ENCODE data around the gene ADARB2.
"Not testable (repeated sequence)": the region's sequence is repeated elsewhere in the genome, so short reads cannot be mapped to it uniquely, and the experiment has no call there.

The ADARB2 gene

GRCh38 chr10:1538121-1538520 lies 199.2 kb downstream of the ADARB2 start:
- Histone ChIP-seq H3K9me2 (replicated peaks; ENCODE audit: control insufficient read depth, low read length) (no peaks in the 10 kb centered on the region), H3K27me3 (ENCODE audit: control insufficient read depth, low read length) (no peaks in the 10 kb centered on the region), H3K27ac (ENCODE audit: low read depth, low read length) (no peak overlapping the region), H3K9me3 (ENCODE audit: control insufficient read depth, insufficient read depth, low read length) (no peaks in the 10 kb centered on the region), H3K4me1 (ENCODE audit: control insufficient read depth, low read length) (peaks cover 18% of the 10 kb centered on the region), H3K79me2 (ENCODE audit: control insufficient read depth, low read length) (no peaks in the 10 kb centered on the region), H3K4me3 (ENCODE audit: low read length) (no peak overlapping the region), H3K4me2 (ENCODE audit: low read length) (no peak overlapping the region), H4K20me1 (ENCODE audit: control insufficient read depth, insufficient read depth, low read depth, low read length) (no peaks in the 10 kb centered on the region), H3F3A (ENCODE audit: control insufficient read depth, insufficient read depth) (peaks cover 4% of the 10 kb centered on the region; the same call in 1 of the 2 replicates), H3K36me3 (ENCODE audit: control insufficient read depth, low read length) (no peaks in the 10 kb centered on the region)
- TF ChIP-seq EZH2phosphoT487 (IDR thresholded peaks at IDR 0.05; ENCODE audit: borderline replicate concordance, low read length): no peak
- no peak for TF ChIP-seq CTCF (IDR thresholded peaks at IDR 0.05; ENCODE audit: low read depth, low read length, poor library complexity, severe bottlenecking)

GRCh38 chr10:1537449-1537848 lies 199.9 kb downstream of the ADARB2 start:
- not testable (repeated sequence) for H3K36me3 ChIP-seq (ENCODE audit: control insufficient read depth, low read length); H3K27me3 ChIP-seq (ENCODE audit: control insufficient read depth, low read length); H4K20me1 ChIP-seq (ENCODE audit: control insufficient read depth, insufficient read depth, low read depth, low read length); H3K79me2 ChIP-seq (ENCODE audit: control insufficient read depth, low read length); H3K4me2 ChIP-seq (ENCODE audit: low read length); H3K4me3 ChIP-seq (ENCODE audit: low read length); H3K27ac ChIP-seq (ENCODE audit: low read depth, low read length); H3F3A ChIP-seq (ENCODE audit: control insufficient read depth, insufficient read depth); H3K9me3 ChIP-seq (ENCODE audit: control insufficient read depth, insufficient read depth, low read length); H3K9me2 ChIP-seq (replicated peaks; ENCODE audit: control insufficient read depth, low read length)
- H3K4me1 ChIP-seq (ENCODE audit: control insufficient read depth, low read length): peaks cover 18% of the 10 kb centered on the region

GRCh38 chr10:1536341-1536740 lies 201.0 kb downstream of the ADARB2 start:
- H3K4me1 ChIP-seq (ENCODE audit: control insufficient read depth, low read length): peaks cover 18% of the 10 kb centered on the region
- H3K4me3 ChIP-seq (ENCODE audit: low read length): no peak overlapping the region
- H3K9me2 ChIP-seq (replicated peaks; ENCODE audit: control insufficient read depth, low read length): no peaks in the 10 kb centered on the region
- H3K9me3 ChIP-seq (ENCODE audit: control insufficient read depth, insufficient read depth, low read length): no peaks in the 10 kb centered on the region
- H3K27me3 ChIP-seq (ENCODE audit: control insufficient read depth, low read length): no peaks in the 10 kb centered on the region
- no peaks in the 10 kb centered on the region for H4K20me1 ChIP-seq (ENCODE audit: control insufficient read depth, insufficient read depth, low read depth, low read length)
- H3K27ac ChIP-seq (ENCODE audit: low read depth, low read length): no peak overlapping the region
- H3K4me2 ChIP-seq (ENCODE audit: low read length): no peak overlapping the region
- no peak for TF ChIP-seq EZH2phosphoT487 (IDR thresholded peaks at IDR 0.05; ENCODE audit: borderline replicate concordance, low read length)
- no peak for TF ChIP-seq CTCF (IDR thresholded peaks at IDR 0.05; ENCODE audit: low read depth, low read length, poor library complexity, severe bottlenecking)
- peaks cover 4% of the 10 kb centered on the region; the same call in 1 of the 2 replicates for H3F3A ChIP-seq (ENCODE audit: control insufficient read depth, insufficient read depth)
- H3K36me3 ChIP-seq (ENCODE audit: control insufficient read depth, low read length): no peaks in the 10 kb centered on the region
- no peaks in the 10 kb centered on the region for H3K79me2 ChIP-seq (ENCODE audit: control insufficient read depth, low read length)

GRCh38 chr10:1535301-1535965 lies 201.9 kb downstream of the ADARB2 start:
- H3K79me2 ChIP-seq (ENCODE audit: control insufficient read depth, low read length): no peaks in the 10 kb centered on the region
- H3K9me3 ChIP-seq (ENCODE audit: control insufficient read depth, insufficient read depth, low read length): no peaks in the 10 kb centered on the region
- TF ChIP-seq CTCF (IDR thresholded peaks at IDR 0.05; ENCODE audit: low read depth, low read length, poor library complexity, severe bottlenecking): no peak
- H3K9me2 ChIP-seq (replicated peaks; ENCODE audit: control insufficient read depth, low read length): no peaks in the 10 kb centered on the region
- peaks cover 4% of the 10 kb centered on the region; the same call in 1 of the 2 replicates for H3F3A ChIP-seq (ENCODE audit: control insufficient read depth, insufficient read depth)
- H3K4me3 ChIP-seq (ENCODE audit: low read length): no peak overlapping the region
- no peak overlapping the region for H3K27ac ChIP-seq (ENCODE audit: low read depth, low read length)
- H3K27me3 ChIP-seq (ENCODE audit: control insufficient read depth, low read length): no peaks in the 10 kb centered on the region
- no peak overlapping the region for H3K4me2 ChIP-seq (ENCODE audit: low read length)
- no peaks in the 10 kb centered on the region for H3K36me3 ChIP-seq (ENCODE audit: control insufficient read depth, low read length)
- no peaks in the 10 kb centered on the region for H4K20me1 ChIP-seq (ENCODE audit: control insufficient read depth, insufficient read depth, low read depth, low read length)
- H3K4me1 ChIP-seq (ENCODE audit: control insufficient read depth, low read length): peaks cover 18% of the 10 kb centered on the region

All from DOHH2 (cell line).